Stimulated activated CD8-positive, alpha-beta memory T cell treated with anti-CD3 and anti-CD28 coated beads, Interleukin-15, amount 100 ng/mL, for 48 hours (primary cell): ENCODE results near the gene CEBPE.

Experiments used
- DNase-seq, 2 donors: peaks; one replicate each; pipeline ENCODE4 v3.0.0-alpha.2; 2020; ENCODE audit warnings: low read depth in 2 of 2

The CEBPE gene

DNA sequence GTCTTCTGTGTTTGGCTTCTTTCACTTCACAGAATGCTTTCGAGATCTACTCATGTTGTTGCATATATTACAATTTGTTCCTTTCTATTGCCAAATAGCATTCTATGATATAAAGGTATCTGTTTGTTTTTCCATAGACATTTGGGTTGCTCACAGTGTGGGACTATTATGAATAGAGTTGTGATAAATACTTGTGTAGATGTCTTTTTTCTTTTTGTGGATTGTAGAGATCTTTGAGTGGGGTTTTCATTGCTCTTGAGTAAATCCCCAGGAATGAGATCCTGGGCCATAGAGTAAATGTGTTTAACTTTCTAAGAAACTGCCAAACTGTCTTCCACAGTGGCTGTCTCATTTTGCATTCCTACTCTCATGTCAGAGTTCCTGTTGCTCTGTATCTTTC lies 24.9 kb upstream of the CEBPE start:
- no peak for DNase-seq

DNA sequence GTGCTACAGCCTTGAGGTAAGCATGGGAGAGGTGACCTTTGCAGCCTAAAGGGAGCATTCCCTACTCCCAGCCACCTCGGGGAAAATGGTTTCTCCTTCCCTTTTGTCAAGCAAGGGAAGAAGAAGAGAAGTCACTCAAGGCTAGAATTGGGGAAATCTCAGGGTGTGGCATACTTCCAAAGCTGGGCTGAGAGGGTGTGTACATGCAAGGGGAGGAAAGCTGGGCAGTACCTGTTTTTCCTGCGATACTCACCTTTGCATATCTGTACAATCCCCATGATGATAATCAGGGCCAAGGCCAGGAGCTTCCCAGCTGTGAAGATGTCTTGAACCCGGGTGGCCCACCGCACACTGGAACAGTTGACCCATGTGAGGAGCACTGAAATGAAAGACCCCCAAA lies 23.8 kb upstream of the CEBPE start:
- DNase-seq = no peak

DNA sequence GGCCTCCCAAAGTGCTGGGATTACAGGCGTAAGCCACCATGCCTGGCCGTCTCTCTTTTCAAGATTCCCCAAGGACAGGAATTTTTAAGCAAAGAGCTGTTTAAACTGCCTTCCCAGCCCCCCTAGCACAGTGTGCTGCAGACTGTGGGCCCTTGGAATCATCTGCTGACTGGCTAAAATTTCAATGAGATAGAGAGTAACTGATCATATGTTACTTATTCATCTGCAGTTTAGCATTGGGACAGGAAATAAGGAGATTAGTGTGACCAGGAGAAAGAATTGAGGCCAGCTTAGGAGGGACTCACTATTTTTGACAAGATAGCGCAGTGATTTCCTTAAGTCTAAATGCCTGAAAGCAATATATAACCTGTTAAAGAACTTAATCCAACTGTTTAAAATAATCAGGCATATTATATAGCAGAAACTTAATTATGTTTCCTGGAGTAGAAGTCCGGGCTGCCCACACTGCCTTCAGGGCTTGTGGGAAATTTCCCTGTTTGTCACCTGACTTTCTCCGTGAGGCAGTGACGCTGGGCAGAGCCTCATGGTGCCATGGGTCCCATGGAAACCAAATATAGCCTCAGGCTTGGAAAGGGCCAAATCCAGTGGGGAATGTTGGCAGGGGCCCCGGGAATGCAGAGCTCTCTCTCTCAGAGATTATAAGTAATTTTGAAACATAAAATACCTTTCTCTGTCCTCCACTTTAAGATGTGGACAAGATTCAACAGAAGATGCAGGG lies 22.8 kb upstream of the CEBPE start:
- no peak for DNase-seq

DNA sequence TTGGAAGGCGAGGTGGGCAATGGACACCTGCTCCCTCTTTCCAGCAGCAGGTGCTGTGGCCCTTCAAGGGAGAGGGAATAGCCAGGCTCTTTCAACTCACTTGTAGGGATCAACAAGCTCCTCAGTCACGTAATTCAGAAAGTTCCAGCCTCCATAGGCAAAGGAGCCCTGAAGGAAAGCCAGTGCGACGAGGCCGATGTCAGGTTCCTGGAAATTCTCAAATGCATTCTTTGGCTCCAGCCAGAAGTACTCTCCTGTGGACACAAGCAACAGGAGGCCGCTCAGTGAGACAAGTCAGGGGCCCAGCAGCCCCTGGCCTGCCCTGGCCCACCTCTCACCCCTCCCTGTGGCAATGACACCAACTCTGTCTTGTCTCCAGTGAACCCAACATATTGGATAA lies 21.3 kb upstream of the CEBPE start:
- DNase-seq = no peak

DNA sequence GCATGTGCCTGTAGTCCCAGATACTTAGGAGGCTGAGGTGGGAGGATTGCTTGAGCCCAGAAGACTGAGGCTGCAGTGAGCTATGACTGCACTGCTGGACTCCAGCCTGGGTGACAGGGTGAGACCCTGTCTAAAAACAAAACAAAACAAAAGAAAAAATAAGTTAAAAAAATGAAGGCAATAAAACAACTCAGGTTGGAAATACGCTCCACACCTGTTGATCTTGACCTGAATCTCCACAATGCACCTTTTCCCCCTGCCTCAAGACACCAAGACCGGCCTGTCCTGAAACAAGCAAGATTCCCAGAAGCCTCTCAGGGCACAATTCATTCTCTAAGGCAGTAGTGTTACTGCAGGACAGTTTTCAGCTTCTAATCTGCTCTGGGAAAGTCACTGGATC lies 20.8 kb upstream of the CEBPE start:
- no peak for DNase-seq

DNA sequence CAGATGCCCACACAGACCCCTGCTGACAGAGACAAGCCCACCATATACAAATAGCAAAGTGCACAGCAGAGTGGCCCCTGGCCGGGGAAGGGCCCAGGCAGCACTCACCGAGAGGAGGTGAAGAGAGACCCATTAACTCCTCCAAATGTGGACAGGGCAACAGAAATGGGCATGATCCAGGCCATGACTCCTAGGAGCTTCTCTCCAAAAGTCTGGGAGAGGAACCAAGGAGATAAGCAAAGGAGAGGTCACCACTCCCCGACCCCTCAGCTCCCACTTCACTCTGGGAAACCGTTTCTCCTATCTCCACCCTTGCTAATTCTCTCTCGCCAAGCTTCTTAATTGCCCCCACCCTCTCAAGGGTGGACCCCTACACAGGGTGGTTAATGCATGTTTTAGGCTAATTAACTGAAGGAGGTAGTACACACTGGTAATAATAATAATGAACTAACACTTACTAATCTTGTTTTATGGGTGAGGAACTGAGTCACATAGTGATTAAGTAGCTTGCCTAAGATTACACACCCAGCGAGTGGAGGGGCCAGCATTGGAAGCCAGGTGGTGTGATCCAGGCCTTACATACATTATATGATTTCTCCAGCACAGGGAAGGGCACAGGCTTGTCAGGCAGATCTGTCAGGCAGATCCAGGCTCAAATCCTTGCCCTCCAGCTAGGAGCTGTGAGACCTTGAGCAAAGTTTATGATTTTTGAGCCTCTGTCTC lies 18.9 kb upstream of the CEBPE start:
- no peak for DNase-seq

DNA sequence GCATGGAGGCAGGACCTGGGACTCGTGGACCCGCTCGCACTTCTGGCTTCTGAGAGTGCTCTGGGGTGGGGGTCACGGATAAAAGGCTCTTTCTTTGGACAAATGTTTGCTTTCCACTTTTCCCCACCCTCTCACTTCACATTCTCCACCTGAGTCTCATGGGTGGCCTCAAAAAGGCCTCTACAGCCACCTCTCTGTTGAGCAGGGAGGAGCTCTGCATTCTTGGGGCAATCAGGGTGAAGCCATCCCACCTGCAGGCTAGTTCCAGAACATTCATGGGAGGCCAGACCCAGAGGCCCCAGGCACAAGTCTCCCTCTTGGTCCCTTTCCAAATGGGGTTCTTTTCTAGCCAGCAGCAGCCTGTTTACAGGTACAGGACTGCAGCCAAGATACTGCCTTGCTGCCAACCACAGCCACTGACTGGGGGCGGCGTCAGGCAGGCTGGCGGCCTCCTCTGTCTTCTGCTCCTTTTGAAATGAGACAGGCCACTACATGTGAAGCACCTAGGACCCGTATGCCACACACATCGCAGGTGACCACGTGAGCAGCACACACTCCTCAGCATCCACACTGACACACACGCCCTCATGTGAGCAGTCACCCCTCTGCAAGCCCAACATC lies 18.2 kb upstream of the CEBPE start:
- DNase-seq = no peak

DNA sequence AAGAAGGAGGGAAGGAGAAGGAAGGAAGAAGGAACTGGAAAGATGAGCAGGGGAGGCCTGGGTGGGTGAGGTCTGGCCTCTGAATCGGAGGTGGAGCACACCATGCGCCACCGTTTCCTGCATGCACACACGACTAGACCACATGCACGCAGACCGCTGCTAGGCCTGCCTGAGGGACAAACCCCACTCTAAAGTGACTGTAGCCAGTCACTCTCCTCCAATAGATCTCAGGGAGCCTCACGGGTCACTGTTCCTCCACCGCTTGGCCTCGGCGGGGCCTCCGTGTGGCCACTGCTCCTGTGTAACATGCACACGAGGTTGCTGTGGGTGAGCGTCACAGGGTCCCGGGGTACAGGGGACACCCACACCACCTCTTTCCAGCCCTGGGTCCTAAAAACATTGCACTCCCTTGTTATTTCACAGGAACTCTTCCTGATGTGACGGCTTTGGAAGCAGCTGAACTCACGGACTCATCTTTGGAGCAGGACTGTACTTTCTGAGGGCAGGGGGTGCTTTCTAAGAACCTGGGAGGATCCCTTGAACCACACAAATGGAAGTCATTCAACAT lies 17.6 kb upstream of the CEBPE start:
- DNase-seq = no peak

DNA sequence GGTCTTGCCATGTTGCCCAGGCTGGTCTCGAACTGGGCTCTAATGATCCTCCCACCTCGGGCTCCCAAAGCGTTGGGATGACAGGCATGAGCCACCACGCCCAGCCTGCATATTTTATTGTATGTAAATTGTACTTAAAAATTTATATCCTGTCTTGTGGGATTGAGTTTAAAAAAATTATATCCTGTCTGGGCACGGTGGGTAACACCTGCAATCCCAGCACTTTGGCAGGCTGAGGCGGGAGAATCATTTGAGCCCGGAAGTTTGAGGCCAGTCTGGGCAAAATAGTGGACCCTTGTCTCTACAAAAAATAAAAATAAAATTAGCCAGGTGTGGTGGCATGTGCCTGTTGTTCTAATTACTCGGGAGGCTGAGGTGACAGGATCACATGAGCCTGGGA lies 13.9 kb upstream of the CEBPE start:
- DNase-seq = no peak

DNA sequence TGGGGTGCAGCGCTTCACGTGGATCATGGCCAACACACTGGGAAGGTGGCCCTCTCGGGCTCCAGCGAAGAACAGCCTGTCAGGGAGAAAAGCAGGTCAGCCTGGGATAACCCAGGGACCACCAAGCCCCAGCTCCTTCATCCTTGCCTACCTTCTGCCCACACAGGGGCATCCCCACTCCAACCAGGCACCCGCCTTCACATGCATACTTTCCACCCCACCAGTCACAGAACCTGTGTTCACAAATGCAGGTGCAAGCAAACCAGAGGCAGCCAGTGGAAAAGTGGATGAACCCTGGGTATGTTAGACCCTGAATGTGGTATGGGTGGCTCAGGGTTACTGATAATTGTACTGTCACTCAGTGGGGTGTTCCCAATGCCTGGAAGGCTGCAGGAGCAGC lies 12.4 kb upstream of the CEBPE start:
- no peak for DNase-seq

DNA sequence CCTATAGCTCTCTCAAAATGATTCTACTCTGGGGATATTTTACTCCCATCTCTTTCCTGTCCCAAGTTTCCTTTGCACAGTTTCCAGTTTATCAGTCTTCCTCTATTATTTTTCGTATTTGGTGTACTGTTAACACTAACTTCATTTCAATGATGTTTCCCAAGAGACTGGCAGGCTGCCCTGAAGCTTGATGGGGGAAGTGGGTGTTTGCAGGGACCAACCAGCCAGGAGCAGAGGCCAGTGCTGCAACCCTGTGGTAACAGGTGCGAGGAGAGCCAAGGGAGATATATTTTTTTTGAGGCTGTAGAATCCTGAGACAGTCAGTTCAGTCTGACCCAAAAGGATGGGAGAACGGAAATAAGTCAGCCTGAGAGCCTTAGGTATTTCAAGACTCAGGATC lies 11.8 kb upstream of the CEBPE start:
- DNase-seq = no peak

DNA sequence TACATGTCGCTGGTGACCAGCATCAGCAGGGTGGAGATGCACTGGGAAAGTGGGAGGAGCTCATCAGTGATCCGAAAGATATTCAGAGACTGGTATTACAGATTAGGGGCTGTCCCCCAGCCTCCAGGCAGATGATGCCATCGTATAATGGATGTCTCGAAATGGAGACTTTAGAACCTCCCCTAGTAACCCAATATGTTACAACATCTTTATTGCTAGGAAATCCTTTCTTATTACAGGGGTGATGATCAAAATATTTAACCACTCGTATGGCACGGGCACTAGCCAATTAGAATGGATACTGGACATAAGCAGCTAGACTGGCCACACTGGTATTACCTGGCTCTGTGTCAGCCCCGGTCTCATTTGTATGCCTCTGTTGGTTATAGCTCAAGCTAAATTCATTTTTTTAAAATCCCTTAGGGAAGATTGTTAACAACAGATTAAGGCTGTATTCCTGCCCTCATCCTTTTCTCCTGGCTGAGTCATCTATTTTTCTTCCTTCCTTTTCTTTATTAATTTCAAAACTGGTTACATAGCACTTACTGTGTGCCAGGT lies 10.8 kb upstream of the CEBPE start:
- no peak for DNase-seq

DNA sequence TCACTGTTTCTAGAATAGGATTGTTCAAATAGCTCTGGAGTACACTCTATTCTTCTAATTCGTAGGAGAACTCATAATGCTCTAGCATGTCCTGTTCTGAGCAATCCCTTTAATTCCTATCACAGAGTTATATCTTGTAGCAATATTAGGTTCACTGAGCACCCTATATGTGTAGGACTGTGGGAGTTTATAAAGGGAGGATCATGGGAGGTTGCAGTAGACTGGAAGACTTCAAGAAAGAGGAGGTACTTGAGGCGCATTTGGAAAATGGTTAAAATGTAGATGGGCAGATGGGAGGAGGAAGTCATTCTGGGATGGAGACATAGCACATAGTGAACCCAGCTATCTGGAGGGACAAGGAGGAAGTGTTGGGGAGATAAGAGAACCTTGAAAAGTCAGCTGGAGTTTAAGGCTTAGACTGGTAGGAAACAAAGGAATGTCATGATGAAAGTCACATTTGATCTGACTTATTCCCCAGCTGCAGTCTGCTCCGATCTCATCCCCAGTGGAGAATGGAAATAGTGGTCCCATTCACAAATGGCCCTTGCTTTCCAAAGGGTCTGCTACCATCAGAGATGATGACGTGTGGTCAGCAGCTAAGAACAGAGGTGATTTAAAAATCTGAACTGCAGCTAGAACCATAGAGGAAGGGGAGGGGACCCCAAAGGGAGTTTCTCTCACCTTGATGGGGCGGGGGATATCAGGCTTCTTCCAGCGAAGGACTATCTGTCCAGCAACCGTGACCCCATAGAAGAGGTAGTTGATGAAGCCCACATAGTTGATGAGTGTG lies 10.1 kb upstream of the CEBPE start:
- DNase-seq = no peak

DNA sequence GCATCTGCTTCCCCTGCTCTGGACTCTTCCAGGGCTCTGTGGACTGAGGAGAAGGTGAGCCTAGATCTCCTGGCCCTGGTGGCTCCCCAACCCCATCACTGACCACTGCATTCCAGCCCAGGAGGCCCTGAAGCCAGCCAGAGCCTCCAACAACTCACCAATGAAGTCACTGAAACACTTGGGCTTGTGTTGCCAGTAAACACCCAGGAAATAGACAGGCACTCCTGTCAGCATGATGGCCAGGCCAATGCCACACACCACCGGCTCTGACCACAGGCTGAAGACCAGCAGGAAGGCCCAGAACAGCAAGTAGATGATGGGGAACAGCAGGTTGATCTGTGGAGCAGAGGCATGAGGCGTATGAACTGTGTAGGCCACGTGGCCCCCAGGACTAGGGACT lies 8.8 kb upstream of the CEBPE start:
- no peak for DNase-seq

DNA sequence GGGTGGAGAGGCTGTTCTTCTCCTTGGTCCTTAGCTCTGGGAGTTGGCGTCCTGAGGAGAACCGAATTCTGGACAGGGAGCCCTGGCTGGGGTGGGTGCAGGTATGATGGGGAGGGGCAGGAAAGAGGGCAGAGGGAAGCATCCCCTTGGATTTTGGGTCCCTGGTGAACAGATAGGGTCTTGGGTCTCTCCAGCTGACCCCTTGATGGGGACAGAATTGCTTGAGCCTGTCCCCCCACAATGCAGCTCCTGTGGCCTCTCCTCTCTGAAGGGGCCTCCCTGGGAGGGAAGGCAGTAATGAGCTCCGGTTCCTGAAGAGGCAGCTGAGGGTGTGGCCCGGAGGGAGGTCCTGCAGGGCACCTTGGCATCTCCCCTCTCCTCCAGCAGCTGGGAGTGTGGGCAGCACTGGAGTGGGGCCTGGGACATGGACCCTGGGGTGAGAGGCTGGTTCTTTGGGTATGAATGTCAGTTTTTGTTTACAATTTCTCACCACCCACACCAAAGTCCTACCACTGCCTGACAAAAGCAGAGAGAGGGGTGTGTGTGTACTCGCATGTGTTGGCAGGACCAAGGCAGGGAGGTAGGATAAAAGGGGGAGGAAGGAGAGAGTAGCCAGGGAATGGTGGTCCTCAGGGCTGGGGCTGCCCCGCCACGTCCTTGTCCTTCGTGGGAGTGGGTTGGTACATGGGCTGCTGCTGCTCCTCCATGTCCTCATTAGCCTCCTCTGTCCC lies 7.7 kb upstream of the CEBPE start:
- DNase-seq = no peak

DNA sequence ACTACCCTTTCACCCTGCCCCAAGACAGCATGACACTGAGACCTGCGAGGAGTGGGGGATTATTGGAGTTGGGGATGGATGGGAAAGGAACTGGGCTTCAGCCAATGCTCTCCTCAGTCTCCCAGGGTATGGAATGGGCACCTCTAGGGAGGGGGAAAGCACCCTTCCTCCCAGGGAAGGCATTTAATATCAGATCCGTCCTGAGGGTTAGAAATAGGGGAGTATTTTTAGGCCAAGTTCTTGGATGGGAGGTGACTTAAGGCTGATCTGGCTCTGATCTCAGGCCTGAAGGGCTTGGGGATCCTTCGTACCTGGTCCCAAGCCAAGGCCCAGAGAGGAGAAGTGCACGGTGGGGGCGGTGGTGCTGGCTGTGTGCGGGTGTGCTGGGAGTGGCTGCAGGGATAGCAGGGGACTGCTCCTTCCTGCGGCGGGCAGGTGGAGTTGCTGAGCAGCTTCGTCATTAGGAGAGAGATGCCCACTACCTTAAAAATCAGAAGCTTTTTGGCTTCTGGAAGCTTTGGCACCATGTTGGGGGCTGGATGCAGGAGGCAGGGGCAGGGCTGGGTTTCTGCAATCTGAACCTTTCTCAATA lies 7.0 kb upstream of the CEBPE start:
- no peak for DNase-seq

DNA sequence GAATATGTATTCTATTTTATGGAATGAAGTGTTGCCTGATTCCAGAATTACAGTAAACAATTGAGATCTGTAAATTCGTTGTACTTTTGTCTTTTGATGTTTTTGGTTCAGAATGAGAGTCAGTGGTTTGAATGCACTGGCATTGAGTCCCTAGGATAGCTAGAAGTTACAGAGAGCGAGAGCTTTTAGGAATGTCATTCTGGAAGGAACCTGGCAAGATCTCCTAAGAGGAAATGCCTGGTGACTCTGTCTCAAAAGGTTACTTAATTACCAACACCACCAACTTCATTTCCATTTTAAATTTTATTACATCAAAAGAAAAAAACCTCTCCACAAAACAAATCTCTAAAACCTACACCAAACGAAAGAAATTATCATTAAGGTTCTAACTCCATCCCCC lies 6.0 kb upstream of the CEBPE start:
- no peak for DNase-seq

DNA sequence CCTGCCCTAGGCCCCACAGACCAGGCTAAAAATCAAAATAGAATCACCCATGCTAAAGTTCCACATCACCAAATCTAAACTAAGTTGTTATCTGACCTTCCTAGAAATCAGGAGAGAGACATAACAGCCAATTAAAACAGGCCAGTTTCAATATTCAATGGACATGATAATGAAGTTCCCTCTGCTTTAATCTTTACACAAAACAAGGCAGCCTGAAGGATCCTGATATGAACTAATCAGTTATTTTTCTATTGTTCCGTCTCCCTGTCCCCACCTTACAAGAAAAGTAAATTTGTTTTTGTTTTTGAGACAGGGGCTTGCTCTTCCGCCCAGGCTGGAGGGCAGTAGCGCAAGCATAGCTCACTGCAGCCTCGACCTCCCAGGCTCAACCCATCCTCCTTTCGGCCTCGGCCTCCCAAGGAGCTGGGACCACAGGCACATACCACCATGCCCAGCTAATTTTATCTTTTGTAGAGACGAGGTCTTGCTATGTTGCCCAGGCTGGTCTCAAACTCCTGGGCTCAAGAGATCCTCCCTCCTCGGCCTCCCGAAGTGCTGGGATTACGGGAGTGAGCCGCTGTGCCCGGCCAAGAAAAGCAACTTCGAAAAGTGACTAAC lies 5.4 kb upstream of the CEBPE start:
- DNase-seq = no peak

DNA sequence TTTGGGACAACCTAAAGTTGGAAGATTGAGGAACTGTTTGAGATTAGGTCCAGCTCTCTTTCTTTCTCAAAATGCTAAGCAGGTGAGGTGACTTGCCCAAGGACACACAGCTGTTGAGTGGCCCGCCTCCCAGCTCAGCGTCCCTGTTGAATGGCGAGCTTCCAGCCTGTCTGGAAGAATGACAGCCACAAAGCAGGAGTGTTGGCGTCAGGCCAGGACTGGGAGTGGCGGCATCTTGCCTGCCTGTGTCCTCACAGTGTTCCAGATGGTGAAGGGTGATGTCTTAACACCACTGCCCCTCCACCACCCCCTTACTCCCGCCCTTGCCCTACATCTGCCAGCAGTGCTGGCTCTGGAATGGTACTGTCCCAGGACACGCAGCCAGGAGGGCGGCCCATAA lies 4.4 kb upstream of the CEBPE start:
- no peak for DNase-seq

DNA sequence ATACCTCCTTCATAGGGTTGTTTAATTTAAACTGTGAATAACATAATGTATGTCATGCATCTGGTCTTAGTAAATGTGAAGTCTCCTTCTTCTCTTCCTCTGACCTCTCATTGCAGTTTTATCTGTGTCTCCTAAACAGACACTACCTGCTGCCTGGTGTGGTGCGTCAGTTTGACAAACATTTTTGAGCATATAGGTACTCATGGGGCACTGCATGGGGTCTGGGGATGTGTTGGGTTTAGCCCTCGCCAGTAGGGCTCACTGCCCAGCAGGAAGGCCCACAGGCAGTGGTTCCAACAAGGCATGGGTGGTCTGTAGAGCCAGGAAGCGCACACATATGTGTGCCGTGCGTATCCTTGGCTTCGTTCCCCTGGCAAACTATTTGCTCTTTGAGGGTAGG lies 3.0 kb upstream of the CEBPE start:
- DNase-seq = no peak
